Retina (tissue), 1 donor: ENCODE data around the gene BTBD9.

Experiments used
- DNase-seq: peaks from one replicate; pipeline ENCODE4 v3.0.0-alpha.2; 2016

BTBD9 gene

GRCh38 chr6:38169977-38170526 lies 469.7 kb downstream of the BTBD9 start:
- DNase-seq = no peak

DNA sequence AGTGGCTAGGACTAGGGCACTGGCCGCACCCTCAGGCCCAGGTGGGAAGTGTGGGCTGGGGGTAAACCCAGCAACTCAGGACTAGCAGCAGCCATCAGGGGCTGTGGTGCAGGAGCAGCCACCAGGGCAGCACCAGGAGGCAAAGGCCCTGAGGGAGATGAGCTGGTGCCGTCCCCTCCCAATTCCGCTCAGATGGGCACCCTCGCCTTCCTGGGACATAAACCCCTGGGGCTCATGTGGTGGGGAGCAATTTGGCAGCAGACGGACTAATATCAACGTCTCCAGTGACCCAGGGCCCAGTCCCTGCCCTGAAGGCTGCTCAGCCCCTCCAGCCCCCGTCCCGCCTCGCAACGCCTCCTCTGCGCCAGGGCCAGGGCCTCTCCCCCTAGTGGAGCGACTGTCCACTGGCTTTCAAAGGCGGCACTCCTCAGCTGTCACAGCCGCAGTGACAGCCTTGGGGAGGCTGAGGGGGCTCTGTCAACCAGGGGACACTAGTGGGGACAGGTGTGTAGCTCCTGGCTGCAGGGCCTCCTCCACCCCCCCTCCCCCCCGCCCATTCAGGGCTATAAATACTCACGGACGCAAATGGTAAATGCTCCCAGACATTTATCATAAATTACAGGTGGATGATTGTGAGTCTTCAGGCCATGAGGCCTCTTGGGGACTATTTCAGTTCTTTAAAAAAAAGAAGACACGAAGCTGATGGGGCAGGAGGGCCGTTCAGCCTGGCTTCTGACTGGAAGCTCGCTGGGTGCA lies 470.3 kb downstream of the BTBD9 start:
- DNase-seq = no peak

DNA sequence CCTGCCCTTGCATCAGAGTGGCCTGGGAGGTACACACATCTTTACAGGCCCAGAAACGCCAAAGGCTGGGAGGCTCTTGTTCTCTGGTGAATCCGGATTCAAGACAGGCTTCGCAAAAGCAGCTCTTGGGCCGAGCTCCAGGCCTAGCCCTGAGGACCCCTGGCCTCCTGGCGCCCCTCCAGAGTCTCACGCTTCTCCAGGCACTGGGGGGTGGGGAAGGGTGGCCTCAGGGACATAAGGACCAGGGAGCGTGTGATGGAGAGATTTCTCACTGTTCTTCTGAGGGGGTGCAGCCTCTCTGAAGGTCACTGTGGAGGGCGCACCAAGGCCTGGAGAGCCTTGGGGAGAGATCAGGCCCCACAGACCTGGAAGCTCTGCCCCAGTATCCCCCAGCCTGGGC lies 471.0 kb downstream of the BTBD9 start:
- no peak for DNase-seq

DNA sequence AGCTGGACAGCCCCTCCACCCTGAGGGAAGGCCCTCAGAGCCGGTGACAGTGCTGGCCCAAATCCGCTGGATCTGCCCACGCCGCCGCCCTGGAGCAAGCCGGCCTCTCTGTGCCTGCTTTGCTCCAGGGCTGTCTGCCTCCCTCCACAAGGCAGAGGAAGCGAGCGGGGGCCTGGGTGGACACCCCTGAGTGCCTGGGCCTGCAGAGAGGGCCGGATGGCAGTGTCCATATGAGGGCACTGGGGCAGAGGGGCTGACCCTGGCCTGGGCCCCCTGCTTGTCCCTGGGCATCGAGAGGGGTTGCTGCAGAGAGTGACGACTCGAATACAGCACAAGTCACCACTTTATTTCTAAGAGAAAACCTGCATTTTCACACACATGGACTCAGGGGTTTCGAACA lies 471.6 kb downstream of the BTBD9 start:
- no peak for DNase-seq

DNA sequence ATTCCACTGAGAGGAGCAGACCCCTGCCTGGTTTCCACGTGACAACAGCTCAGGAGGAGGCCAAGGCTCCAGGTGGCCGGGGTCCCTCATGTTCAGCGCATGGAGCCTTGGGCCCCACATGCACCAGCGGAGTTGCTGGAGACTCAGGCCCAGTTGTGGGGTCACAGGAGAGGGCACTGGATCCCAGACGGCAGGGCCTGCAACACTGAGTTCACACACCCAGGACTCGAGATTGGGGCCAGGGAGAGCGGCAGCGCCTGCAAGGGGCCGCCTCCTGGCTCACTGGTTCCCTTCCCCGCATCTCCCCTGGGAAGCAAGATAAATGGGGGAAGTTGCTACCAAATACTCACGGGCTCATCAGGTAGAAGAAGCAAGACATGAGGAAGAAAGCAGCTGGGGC lies 472.1 kb downstream of the BTBD9 start:
- DNase-seq = no peak

DNA sequence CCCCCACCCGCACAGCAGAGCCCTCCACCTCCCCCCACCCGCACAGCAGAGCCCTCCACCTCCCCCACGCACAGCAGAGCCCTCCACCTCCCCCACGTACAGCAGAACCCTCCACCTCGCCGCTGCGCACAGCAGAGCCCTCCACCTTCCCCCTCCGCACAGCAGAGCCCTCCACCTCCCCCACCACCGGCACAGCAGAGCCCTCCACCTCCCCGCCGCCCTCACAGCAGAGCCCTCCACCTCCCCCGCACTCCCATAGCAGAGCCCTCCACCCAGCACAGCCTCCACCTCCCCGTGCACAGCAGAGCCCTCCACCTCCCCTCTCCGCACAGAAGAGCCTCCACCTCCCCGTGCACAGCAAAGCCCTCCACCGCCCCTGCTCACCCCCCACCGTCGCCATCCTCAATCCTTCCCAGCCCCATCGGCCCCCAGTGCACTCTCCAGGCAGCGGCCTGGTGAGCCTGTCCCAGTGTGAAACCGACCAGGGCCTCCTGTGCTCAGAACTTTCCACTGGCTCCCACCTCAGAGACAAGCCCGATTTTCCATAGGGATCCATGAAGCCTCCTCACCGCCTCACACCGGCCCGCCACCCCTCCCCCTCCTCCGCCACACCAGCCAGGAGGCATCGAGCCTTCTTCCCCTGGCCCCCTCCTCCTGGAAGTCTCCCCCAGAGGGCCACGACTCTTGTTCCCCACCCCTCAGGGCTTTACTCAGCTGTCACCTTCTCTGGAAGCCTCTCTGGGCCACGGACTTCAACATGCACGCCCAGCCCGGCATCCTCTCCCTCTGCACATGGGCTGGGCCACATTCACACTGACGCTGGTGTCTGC lies 473.1 kb downstream of the BTBD9 start:
- no peak for DNase-seq

DNA sequence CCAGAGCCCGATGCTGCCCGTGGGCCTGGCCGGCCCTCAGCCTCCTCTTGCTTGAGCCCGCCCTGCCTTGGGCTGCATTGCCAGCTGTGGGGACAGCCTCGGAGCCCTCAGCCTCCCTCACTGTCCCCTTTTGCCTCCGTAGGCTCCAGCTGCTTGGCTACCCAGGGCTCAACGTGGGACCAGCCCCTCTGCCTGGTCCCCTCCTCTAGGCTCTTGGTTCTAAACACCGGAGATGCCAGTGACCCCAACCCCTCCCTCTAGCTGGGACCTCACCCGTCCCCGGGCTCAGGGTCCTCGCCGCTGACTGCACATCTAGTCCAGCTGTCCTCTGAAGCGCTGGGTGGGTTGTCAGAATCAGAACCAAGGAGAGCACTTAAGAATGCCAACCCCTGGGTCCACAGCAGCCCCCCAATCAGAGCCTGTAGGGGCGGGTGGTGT lies 475.0 kb downstream of the BTBD9 start:
- DNase-seq = no peak

DNA sequence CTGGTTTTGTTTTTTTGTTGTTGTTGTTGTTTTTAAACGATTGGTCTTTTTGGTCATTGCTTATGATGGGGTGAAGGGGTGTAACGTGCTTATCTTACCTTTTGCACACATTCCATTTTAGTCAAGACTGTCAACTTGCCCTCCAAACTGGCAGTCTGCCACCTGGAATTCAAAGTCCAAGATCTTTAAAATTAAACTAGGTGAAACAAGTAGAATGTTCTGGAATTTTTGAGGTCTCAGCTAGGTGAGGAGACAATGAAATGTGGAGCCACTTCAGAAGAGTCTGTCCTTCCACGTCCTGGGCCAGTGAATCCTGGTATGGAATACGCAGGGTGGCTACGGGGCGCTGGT lies 475.6 kb downstream of the BTBD9 start:
- DNase-seq = no peak

GRCh38 chr6:38163186-38164130 lies 476.3 kb downstream of the BTBD9 start:
- no peak for DNase-seq

- no peak for DNase-seq
Observed at GRCh38 chr6:38162493-38163185, 477.1 kb downstream of the BTBD9 start.

- DNase-seq = no peak
Observed at GRCh38 chr6:38161754-38162492, 477.8 kb downstream of the BTBD9 start.

GRCh38 chr6:38161331-38161730 lies 478.4 kb downstream of the BTBD9 start:
- DNase-seq = no peak

- DNase-seq = no peak
Observed at GRCh38 chr6:38160831-38161230, 478.9 kb downstream of the BTBD9 start.

DNA sequence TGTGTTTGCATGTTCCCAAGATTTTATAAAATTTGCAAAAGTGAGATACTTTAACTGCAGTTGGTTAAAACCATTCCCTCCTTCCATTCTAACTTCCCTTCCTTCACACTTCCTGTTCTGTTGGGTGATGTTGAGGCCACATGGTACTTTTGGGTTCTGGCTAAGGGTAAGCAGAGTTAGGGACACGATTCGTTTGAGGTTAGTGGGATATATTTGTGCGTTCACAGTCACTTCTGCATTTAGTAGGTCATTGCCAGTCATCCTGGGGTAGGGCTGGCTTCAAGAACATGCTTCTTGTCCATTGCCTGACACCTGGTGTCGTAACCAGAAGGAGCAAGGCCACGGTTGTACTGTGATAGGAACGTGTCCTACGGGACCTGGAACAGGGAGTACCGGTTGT lies 480.1 kb downstream of the BTBD9 start:
- DNase-seq = no peak

- no peak for DNase-seq
Observed at GRCh38 chr6:38158762-38159350, 480.9 kb downstream of the BTBD9 start.

GRCh38 chr6:38157905-38158304 lies 481.8 kb downstream of the BTBD9 start:
- DNase-seq = no peak

- DNase-seq = no peak
Observed at GRCh38 chr6:38156818-38157565, 482.7 kb downstream of the BTBD9 start.

DNA sequence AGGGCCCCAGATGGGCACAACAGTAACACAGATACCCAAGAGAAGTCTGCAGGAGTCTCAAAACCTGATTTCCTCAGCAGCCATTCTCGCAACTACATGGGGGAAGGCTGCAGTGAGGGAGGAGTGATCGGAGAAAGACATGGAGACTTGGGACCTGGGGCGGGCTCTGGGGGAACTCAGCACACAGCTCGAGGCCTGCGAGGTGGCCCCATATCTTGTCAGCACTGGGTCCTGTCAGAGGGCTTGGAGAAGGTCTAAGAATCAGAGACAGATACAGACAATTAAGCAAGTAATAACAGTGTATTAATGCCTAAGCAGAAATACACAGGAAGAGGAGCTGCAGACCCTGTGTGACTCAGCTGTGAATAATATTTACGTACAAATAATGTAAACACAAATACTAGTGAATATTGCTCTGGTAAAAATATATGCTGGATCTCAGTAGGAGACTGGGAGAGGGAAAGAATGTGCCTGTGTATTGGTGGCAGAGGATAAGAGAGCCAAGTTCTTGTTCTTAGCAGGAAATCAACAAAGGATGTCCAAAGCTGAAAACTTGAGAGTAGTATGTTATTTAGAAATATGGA lies 484.0 kb downstream of the BTBD9 start:
- no peak for DNase-seq

DNA sequence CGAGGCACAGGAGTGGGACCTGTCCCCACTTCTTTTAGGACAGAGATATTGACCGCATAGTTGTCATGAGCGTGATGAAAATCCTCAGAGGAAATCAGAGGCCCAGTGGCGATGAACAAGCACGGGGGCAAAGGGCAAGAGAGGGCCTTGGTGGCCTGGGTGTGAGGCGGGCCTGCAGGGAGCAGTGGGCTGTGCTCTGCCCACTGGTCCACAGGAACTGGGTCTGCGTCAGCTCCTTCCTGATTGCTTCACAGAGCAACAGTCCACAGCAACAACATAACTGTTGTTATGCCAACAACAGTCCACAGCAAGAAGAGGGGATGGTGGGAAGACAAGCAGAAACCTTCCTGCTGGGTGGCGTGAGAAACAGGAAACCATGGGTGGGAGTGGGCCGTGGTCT lies 484.6 kb downstream of the BTBD9 start:
- DNase-seq = no peak

DNA sequence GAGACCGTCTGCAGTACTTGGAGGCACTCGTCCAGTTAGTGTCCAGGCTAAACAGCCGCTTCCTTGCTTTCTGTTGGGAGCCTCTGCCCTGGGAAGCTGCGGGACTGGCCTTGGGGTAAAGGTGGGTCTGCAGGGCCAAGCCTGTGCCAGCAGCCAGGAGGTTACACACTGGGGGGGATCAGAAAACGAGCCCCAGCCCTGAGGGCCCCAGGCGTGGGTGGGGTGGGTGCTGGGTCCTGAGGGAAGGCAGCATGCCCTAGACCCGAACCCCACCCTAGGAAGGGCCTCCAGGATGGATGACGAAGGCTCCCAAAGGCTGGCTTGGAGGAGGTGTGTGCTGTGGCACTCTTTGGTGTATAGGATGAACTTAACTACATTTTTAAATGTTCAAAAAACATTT lies 485.0 kb downstream of the BTBD9 start:
- DNase-seq = no peak
